H9 (cell line): ENCODE data around the gene STK26. TPM values are rescaled to one million over a fixed set of nuclear protein-coding genes. Genes with fewer than 3 reads are reported as not detected.

Source experiments
- DNase-seq: peaks from one replicate; pipeline ENCODE4 v3.0.0-alpha.2; 2017
- H2AFZ ChIP-seq: one replicate; pipeline ENCODE4 v1.6.1; 2013; ENCODE audit warnings: mild to moderate bottlenecking, low read length, control low read depth, moderate library complexity
- H2AK5ac ChIP-seq: 2 replicates; pipeline ENCODE4 v1.6.1; 2013; ENCODE audit warnings: low read length, control low read depth, mixed read lengths; ENCODE audit not compliant: insufficient read length
- H2BK120ac ChIP-seq: one replicate; pipeline ENCODE4 v1.6.1; 2013; ENCODE audit warnings: low read depth, mild to moderate bottlenecking, low read length, control low read depth, inconsistent platforms; ENCODE audit not compliant: poor library complexity, severe bottlenecking
- H2BK12ac ChIP-seq: 2 replicates; pipeline ENCODE4 v1.6.1; 2013; ENCODE audit warnings: low read length, control low read depth, mixed read lengths, low read depth; ENCODE audit not compliant: insufficient read length
- H2BK15ac ChIP-seq: 2 replicates; pipeline ENCODE4 v1.6.1; 2013; ENCODE audit warnings: low read depth, low read length, control low read depth
- H2BK20ac ChIP-seq: one replicate; pipeline ENCODE4 v1.6.1; 2013; ENCODE audit warnings: low read depth, mild to moderate bottlenecking, low read length, control low read depth, inconsistent platforms; ENCODE audit not compliant: poor library complexity, severe bottlenecking
- H2BK5ac ChIP-seq: 2 replicates; pipeline ENCODE4 v1.6.1; 2013; ENCODE audit warnings: low read length, control low read depth, mixed read lengths; ENCODE audit not compliant: insufficient read length
- H3K14ac ChIP-seq: 2 replicates; pipeline ENCODE4 v1.6.1; 2013; ENCODE audit warnings: low read length, control low read depth; ENCODE audit not compliant: insufficient read depth
- H3K18ac ChIP-seq: 2 replicates; pipeline ENCODE4 v1.6.1; 2013; ENCODE audit warnings: low read depth, mild to moderate bottlenecking, mixed read lengths, low read length, control low read depth; ENCODE audit not compliant: insufficient read length
- H3K23ac ChIP-seq: 2 replicates; pipeline ENCODE4 v1.6.1; 2013; ENCODE audit warnings: low read length, control low read depth, mixed read lengths, low read depth; ENCODE audit not compliant: insufficient read length
- H3K23me2 ChIP-seq: 2 replicates; pipeline ENCODE4 v1.6.1; 2013; ENCODE audit warnings: low read depth, mild to moderate bottlenecking, mixed read lengths, low read length, control low read depth; ENCODE audit not compliant: insufficient read length, poor library complexity, severe bottlenecking
- H3K27ac ChIP-seq: 2 replicates; pipeline ENCODE4 v1.5.1; 2013; ENCODE audit warnings: low read length, control low read depth, mixed read lengths, low read depth; ENCODE audit not compliant: insufficient read length
- H3K27me3 ChIP-seq: 2 replicates; pipeline ENCODE4 v1.6.1; 2013; ENCODE audit warnings: low read length, control low read depth, inconsistent platforms; ENCODE audit not compliant: insufficient read depth
- H3K4ac ChIP-seq: 2 replicates; pipeline ENCODE4 v1.6.1; 2013; ENCODE audit warnings: low read depth, mild to moderate bottlenecking, control low read depth, inconsistent platforms, low read length, moderate library complexity
- H3K4me1 ChIP-seq: 2 replicates; pipeline ENCODE4 v1.6.1; 2013; ENCODE audit warnings: low read length, control low read depth, inconsistent platforms; ENCODE audit not compliant: insufficient read depth
- H3K4me2 ChIP-seq: 2 replicates; pipeline ENCODE4 v1.6.1; 2013; ENCODE audit warnings: low read length, control low read depth, mixed read lengths; ENCODE audit not compliant: insufficient read length, insufficient read depth
- H3K56ac ChIP-seq: 2 replicates; pipeline ENCODE4 v1.6.1; 2013; ENCODE audit warnings: low read depth, mild to moderate bottlenecking, mixed read lengths, low read length, control low read depth; ENCODE audit not compliant: insufficient read length
- H3K79me1 ChIP-seq: 2 replicates; pipeline ENCODE4 v1.6.1; 2013; ENCODE audit warnings: low read depth, mild to moderate bottlenecking, moderate library complexity, low read length, control low read depth, inconsistent platforms; ENCODE audit not compliant: insufficient read depth, poor library complexity, severe bottlenecking
- H3K79me2 ChIP-seq: 2 replicates; pipeline ENCODE4 v1.6.1; 2013; ENCODE audit warnings: low read length, control low read depth, inconsistent platforms; ENCODE audit not compliant: insufficient read depth
- H3K9ac ChIP-seq: 2 replicates; pipeline ENCODE4 v1.6.1; 2013; ENCODE audit warnings: low read length, control low read depth, mixed read lengths; ENCODE audit not compliant: insufficient read length; ENCODE audit errors: extremely low read depth
- H3K9me3 ChIP-seq: one replicate; pipeline ENCODE4 v1.6.1; 2013; ENCODE audit warnings: low read depth, low read length, inconsistent platforms; ENCODE audit not compliant: control insufficient read depth
- H3T11ph ChIP-seq: one replicate; pipeline ENCODE4 v1.6.1; 2013; ENCODE audit warnings: mild to moderate bottlenecking, low read length, control low read depth, inconsistent platforms
- H4K20me1 ChIP-seq: one replicate; pipeline ENCODE4 v1.6.1; 2013; ENCODE audit not compliant: control insufficient read depth, insufficient read length, insufficient read depth
- H4K5ac ChIP-seq: 2 replicates; pipeline ENCODE4 v1.6.1; 2013; ENCODE audit warnings: low read depth, mild to moderate bottlenecking, mixed read lengths, low read length, control low read depth; ENCODE audit not compliant: insufficient read length
- H4K8ac ChIP-seq: replicated peaks from 2 replicates; pipeline ENCODE4 v1.6.1; 2013; ENCODE audit warnings: low read length, control low read depth, mixed read lengths, low read depth; ENCODE audit not compliant: insufficient read length
- H4K91ac ChIP-seq: 2 replicates; pipeline ENCODE4 v1.6.1; 2013; ENCODE audit warnings: low read depth, mild to moderate bottlenecking, moderate library complexity, mixed read lengths, low read length, control low read depth; ENCODE audit not compliant: insufficient read length
- H3K27ac Mint-ChIP-seq, 3 experiments: 2 replicates in 2 of 3; 3 replicates in 1 of 3; pipeline ENCODE4 v1.8.0; 2020 to 2021; ENCODE audit warnings: mixed read lengths in 3 of 3, mild to moderate bottlenecking in 1 of 3, moderate library complexity in 1 of 3
- H3K27me3 Mint-ChIP-seq: 2 replicates; pipeline ENCODE4 v1.8.0; 2021; ENCODE audit warnings: low read depth, mild to moderate bottlenecking, moderate library complexity, mixed read lengths
- H3K36me3 Mint-ChIP-seq, 3 experiments: 2 replicates in 2 of 3; 3 replicates in 1 of 3; pipeline ENCODE4 v1.8.0; 2020 to 2021; ENCODE audit warnings: low read depth in 3 of 3, mixed read lengths in 3 of 3; ENCODE audit not compliant: insufficient read depth in 1 of 3
- H3K4me1 Mint-ChIP-seq, 2 experiments: 2 replicates each; pipeline ENCODE4 v1.8.0; 2020; ENCODE audit warnings: mixed read lengths in 2 of 2
- H3K4me3 Mint-ChIP-seq, 2 experiments: 2 replicates in 1 of 2; 3 replicates in 1 of 2; pipeline ENCODE4 v1.8.0; 2020 to 2021; ENCODE audit warnings: mild to moderate bottlenecking in 2 of 2, mixed read lengths in 2 of 2, moderate library complexity in 1 of 2
- H3K9me3 Mint-ChIP-seq, 2 experiments: 2 replicates in 1 of 2; 3 replicates in 1 of 2; pipeline ENCODE4 v1.8.0; 2020; ENCODE audit warnings: mild to moderate bottlenecking in 2 of 2, mixed read lengths in 2 of 2, moderate library complexity in 1 of 2
- CTCF ChIP-seq: fragments of 200-600 bp; sonication (generic); conservative IDR thresholded peaks from 3 replicates; pipeline ENCODE4 v1.8.0; 2021; ENCODE audit warnings: antibody characterized with exemption, mild to moderate bottlenecking
- WGBS: extraction: QIAGEN DNeasy Blood & Tissue Kit; methylation state at CpG from one replicate; pipeline ENCODE4 v1.1.7; 2013; ENCODE audit warnings: missing lambda C conversion rate, low lambda C conversion rate, mixed read lengths; ENCODE audit not compliant: insufficient read length; ENCODE audit errors: extremely low coverage; 5-methylcytosine and 5-hydroxymethylcytosine counted together
- total RNA-seq: library from RNA; stranded (reverse); gene quantifications from 2 replicates; pipeline ENCODE4 v1.2.1, GENCODE V29; 2021

The STK26 gene
- total RNA-seq, 1 experiment from 2014 or later: 99.2 TPM

GRCh38 chrX:132017431-132018185 lies 5.5 kb upstream of the STK26 start:
- Histone ChIP-seq H3K79me1 (no peaks in the 10 kb centered on the region), H3K18ac (no peak overlapping the region), H4K5ac (no peak overlapping the region), H3K23ac (no peak overlapping the region), H3T11ph (no peak overlapping the region), H3K23me2 (peaks cover 4% of the 10 kb centered on the region), H3K9me3 (no peaks in the 10 kb centered on the region), H3K27me3 (0 out of 2 replicates have a peak, but pooled peaks cover 3% of the 10 kb centered on the region), H2BK120ac (no peak overlapping the region), H3K56ac (no peak overlapping the region), H3K9ac (no peak overlapping the region), H3K14ac (no peak overlapping the region), H3K4me1 (no peaks in the 10 kb centered on the region; the same call in 1 of the 2 replicates), H2BK12ac (no peak overlapping the region), H2BK5ac (no peak overlapping the region), H3K4ac (no peak overlapping the region), H4K8ac (no peak overlapping the region), H4K91ac (no peak overlapping the region), H2BK20ac (no peak overlapping the region), H4K20me1 (no peaks in the 10 kb centered on the region), H3K27ac (no peak overlapping the region), H2BK15ac (no peak overlapping the region), H2AK5ac (no peak overlapping the region), H3K4me2 (no peak overlapping the region), H3K79me2 (no peaks in the 10 kb centered on the region), H2AFZ (no peak overlapping the region)
- peaks cover 21 to 28% of the 10 kb centered on the region in 2 experiments for H3K4me1 Mint-ChIP-seq
- TF ChIP-seq CTCF: no peak
- no peaks in the 10 kb centered on the region for H3K36me3 Mint-ChIP-seq
- peak overlapping the region in 1 of 3 experiments; percentile 27; a peak in 1 of 7 replicates for H3K27ac Mint-ChIP-seq
- peaks cover 14% of the 10 kb centered on the region for H3K27me3 Mint-ChIP-seq
- DNase-seq: no peak
- no peaks in the 10 kb centered on the region for H3K9me3 Mint-ChIP-seq
- no CpG with 5 or more reads among the region's 1 CpG for WGBS
- no peak overlapping the region for H3K4me3 Mint-ChIP-seq
